Measurements from ENCODE around the gene CAPN11.
"Not testable (repeated sequence)": the region's sequence is repeated elsewhere in the genome, so short reads cannot be mapped to it uniquely, and the experiment has no call there.

The CAPN11 gene

DNA sequence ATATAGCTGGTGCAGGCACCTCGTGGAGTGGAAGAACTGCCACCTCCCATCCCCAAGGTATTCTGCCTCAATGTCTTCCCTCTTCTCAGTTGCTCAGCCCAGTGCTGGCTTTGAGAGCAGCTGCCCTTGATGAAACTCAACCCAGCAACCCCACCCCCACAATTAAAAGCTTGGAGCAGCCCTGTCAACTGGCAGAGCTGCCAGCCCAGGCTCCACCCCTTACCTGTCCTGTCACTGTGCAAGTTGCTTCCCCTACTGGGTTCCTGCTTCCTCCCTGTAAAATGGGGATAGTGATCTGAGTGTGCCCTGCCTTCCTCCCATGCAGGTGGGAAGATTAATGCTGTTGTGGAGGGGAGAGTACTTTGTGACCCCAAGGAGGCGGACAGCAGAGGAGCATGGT, 26.7 kb upstream of the CAPN11 start:
- DNase-seq (ENCODE audit: low read depth, low spot score): no peak

DNA sequence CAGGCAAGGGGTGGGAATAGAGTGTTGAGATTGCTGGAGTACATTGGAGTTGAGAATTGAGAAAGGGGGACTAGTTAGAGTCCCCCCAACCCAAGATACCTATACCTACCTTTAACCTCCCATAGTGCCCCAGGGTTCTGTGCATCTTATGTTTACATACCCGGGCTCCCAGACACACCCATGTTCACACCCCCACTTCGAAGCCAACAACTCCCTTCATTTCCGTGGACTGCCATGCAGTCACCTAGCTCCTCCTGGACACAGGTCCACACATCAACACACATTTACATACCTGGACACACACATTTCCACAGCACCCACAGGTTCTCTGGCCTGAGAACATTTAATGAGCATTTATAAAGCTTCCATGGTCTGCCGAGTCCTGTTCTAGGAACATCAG, 26.1 kb upstream of the CAPN11 start:
- DNase-seq (ENCODE audit: low read depth, low spot score): no peak

- DNase-seq (ENCODE audit: low read depth, low spot score): peak; percentile 81
These were observed 25.4 kb upstream of the CAPN11 start for GRCh38 chr6:44133003-44133931.

GRCh38 chr6:44133981-44134711, 24.5 kb upstream of the CAPN11 start:
- no peak for DNase-seq (ENCODE audit: low read depth, low spot score)

GRCh38 chr6:44135173-44135758, 23.4 kb upstream of the CAPN11 start:
- DNase-seq (ENCODE audit: low read depth, low spot score): no peak

- no peak for DNase-seq (ENCODE audit: low read depth, low spot score)
These were observed 22.7 kb upstream of the CAPN11 start for GRCh38 chr6:44135875-44136274.

DNA sequence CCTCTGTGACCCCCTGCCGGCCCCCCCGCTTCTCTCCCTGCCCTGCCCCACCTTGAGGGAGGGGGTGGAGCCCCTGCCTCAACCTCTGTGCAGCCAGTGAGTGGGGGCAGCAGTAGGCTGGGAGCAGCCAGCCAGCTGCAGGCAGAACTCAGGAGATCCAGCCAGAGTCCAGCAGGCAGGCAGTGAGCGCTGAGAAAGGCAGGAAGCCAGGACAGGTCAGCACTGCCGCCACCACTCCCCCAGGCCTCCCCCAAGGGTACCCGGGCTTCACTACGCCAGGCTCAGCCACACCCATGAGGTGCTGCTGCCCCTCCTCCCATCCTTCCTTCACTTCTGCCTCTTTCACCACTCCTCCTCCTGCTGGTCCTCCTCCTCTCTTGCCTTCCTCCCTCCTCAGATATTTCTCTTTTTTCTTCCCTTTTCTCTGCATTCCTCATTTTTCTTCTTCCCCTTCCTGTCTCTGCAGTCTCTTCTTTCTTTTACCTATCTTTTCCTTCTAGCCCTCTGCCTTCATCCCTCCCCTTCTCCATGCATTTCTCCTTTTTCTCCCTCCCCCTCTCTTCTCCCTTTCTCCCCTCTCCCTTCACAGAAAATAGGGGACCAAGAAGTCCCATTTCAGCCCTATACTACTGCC, 19.8 kb upstream of the CAPN11 start:
- no peak for DNase-seq (ENCODE audit: low read depth, low spot score)

DNA sequence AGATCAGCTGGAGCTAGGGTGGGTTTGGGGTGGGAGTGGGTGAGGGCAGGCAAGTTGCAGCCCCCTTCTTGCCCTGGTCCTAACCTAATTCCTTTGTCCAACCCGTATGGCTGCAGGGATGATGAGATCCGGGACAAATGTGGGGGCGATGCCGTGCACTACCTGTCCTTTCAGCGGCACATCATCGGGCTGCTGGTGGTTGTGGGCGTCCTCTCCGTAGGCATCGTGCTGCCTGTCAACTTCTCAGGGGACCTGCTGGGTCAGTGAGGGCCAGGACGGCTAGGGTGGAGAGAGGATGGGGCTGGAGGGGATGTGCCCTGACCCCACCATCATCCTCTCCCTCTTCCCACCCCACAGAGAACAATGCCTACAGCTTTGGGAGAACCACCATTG, 19.3 kb upstream of the CAPN11 start:
- DNase-seq (ENCODE audit: low read depth, low spot score): no peak

DNA sequence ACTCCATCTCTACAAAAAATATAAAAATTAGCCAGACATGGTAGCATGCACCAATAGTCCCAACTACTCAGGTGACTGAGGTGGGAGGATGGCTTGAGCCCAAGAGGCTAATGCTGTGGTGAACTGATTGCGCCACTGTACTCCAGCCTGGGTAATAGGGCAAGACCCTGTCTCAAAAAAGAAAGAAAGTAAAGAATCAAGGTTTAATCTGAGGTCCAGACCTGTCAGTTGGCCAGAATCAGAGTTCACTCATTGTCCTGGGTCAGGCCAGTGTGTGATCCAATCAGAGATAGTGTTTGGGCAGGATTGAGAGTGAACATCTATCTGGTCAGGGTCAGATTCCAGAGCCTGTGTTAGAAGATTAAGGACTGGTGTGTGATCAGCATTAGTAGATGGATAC, 15.8 kb upstream of the CAPN11 start:
- DNase-seq (ENCODE audit: low read depth, low spot score): no peak

DNA sequence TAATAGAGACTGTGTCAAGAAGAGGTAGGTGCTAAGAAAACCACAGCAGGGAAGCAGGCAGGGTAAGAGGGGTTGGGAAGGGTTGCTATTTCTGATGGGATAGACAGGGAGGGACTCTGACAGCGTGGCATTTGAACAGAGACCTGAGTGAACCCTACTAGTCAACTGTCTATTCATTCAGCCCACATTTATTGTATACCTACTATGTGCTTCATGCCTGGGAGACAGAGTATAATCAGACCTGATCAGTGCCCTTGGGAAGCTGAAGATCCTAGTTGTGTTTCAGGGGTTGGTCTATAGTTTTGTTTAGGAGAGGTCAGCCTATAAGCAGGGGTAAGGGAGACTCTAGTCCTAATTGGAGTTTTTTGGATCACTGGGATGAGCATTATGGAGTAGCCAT, 14.9 kb upstream of the CAPN11 start:
- no peak for DNase-seq (ENCODE audit: low read depth, low spot score)

DNA sequence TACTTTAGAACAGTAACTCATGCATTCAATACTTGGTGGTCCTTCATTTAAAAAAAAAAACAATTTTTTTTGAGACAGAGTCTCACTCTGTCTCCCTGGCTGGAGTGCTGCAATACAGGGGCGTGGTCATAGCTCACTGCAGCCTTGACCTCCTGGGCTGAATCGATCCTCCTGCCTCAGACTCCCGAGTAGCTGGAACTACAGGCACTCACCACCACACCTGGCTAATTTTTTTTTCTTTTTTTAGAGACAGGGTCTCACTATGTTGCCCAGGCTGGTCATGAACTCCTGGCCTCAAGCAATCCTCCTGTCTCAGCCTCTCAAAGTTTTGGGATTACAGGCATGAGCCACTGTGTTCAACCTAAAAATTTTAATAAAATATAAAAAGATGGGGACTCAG, 14.1 kb upstream of the CAPN11 start:
- DNase-seq (ENCODE audit: low read depth, low spot score): not testable (repeated sequence)

DNA sequence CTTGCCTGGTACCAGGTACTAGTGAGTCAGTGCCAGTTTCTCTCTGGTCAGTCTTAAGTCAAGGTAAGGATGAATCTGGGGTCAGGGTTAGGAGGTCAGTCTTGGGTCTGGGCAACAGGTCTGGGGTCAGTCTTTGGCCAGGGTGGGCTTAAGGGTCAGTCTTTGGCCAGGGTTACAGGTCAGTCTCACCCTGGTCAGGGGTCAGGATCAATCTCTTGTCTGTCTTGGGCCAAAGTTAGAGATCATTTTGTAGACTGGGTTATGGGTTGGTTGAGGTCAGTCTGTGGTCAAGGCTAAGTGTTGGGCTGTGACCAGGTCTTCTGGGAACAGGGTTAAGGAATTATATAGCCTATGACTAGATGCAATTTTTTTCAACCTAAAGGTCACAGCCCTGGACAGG, 12.8 kb upstream of the CAPN11 start:
- no peak for DNase-seq (ENCODE audit: low read depth, low spot score)

GRCh38 chr6:44146685-44147084, 11.9 kb upstream of the CAPN11 start:
- no peak for DNase-seq (ENCODE audit: low read depth, low spot score)

- DNase-seq (ENCODE audit: low read depth, low spot score): no peak
These were observed 11.4 kb upstream of the CAPN11 start for GRCh38 chr6:44147256-44147655.

DNA sequence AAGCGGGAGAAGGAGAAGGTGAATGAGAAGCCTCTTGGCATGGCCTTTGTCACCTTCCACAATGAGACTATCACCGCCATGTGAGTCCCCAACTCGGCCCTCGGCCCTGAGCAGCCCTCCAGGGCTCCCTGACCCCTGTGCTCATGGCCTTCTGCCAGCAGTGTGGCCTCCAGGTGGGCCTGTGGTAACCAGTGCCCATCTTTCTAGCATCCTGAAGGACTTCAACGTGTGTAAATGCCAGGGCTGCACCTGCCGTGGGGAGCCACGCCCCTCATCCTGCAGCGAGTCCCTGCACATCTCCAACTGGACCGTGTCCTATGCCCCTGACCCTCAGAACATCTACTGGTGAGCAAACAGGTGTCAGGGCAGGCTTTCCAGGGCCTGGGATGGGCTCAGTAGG, 10.3 kb upstream of the CAPN11 start:
- DNase-seq (ENCODE audit: low read depth, low spot score): no peak

DNA sequence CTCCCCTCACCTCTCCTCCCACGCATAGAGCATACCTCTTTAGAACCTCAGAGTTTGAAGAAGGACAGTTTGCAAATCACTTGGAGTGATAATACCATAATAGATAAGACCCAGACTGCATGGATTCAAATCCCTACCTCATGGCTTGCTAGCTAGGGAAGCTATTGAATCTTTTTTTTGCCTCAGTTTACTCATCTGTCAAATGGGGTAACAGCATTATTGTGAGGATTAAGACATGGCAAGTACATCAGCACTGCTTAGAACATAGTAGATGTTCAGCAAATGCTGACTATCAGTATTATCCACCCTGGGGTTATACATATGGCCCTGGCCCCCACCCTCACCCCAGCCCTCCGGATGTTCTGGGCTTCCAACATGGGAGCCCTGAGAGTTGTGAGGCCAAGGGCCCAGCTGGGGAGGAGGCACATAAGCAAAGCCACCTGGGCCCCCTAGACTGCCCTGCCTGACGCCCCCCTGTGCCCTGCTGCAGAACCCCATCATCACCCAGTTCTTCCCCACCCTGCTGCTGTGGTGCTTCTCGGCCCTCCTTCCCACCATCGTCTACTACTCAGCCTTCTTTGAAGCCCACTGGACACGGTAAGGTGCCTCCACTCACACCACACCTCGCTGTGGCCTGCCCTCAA, 9.1 kb upstream of the CAPN11 start:
- no peak for DNase-seq (ENCODE audit: low read depth, low spot score)

GRCh38 chr6:44150317-44150917, 8.2 kb upstream of the CAPN11 start:
- DNase-seq (ENCODE audit: low read depth, low spot score): no peak

GRCh38 chr6:44151348-44152108, 7.1 kb upstream of the CAPN11 start:
- DNase-seq (ENCODE audit: low read depth, low spot score): peak; percentile 85

GRCh38 chr6:44152109-44152461, 6.5 kb upstream of the CAPN11 start:
- no peak for DNase-seq (ENCODE audit: low read depth, low spot score)

DNA sequence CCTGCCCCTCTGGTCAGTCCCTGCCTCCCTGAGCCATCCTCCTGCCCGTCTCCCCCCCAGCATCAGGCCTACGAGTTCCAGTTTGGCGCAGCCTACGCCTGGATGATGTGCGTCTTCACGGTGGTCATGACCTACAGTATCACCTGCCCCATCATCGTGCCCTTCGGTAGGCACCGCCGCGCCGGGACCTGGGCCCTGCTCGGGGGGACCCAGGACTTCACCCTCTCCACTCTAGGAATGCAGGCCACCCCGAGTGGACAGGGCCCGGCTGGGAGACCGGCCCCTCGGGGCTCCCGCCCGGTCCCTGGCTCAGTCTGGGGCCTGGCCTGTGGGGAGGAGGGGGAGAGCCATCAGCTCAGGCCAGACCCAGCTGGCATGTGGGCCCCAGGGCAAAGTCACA, 6.1 kb upstream of the CAPN11 start:
- DNase-seq (ENCODE audit: low read depth, low spot score): no peak

DNA sequence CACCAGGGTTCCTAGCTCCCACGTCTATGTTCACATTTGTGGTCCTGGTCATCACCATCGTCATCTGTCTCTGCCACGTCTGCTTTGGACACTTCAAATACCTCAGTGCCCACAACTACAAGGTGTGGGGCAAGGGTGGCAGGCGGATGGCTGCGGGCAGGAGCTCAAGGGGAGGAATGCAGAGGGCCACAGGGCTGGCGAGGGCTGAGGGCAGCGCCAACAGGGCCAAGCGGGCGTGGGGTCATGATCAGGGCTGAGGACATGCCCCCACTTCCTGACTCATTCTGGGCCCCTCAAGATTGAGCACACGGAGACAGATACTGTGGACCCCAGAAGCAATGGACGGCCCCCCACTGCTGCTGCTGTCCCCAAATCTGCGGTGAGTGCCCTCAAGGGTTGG, 4.6 kb upstream of the CAPN11 start:
- DNase-seq (ENCODE audit: low read depth, low spot score): no peak

Data from astrocyte of the hippocampus (primary cell).